OCI-M1 (cell line): ENCODE data around the gene SPTAN1.
A peak's percentile ranks its signal among the peaks of the same experiment; 100 is the strongest.

Experiments used
- DNase-seq: peaks from one replicate; lab custom pipeline; 2025; lab: John Stamatoyannopoulos, UW

SPTAN1 gene

DNA sequence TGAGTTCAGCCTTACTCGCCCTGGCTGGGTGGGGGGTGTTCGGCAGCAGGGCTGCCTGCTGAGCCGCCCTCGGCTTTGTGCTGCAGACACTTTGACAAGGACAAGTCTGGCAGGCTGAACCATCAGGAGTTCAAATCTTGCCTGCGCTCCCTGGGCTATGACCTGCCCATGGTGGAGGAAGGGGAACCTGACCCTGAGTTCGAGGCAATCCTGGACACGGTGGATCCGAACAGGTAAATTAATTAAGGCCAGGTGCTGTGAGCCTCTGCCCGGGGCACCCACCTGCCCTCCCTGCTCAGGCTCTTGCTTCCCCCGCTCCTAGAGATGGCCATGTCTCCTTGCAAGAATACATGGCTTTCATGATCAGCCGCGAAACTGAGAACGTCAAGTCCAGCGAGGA is 80.1 kb downstream of the SPTAN1 start:
- DNase-seq: no peak

- DNase-seq: no peak
These were observed 80.7 kb downstream of the SPTAN1 start for GRCh38 chr9:128633057-128633456.

- DNase-seq: no peak
These were observed 81.2 kb downstream of the SPTAN1 start for GRCh38 chr9:128633601-128634000.

DNA sequence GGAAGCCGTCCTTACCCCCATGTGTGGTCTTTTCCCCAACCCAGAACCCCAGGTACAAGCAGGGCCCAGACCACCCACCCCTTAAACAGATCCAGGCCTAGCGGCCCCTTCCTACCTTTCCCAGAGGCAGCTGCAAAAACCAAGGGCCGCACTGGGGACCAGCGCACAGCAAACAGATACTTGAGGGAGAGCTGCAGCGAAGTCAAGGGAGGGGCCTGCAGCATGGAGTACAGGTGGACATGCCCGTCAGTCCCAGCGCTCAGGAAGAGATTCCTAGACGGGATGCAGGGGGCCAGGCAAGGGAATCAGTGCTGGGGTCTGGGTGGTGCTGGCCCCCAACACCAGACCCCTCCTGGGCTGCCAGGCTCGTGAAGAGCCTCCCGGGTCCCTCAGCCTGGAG is 81.7 kb downstream of the SPTAN1 start:
- no peak for DNase-seq

DNA sequence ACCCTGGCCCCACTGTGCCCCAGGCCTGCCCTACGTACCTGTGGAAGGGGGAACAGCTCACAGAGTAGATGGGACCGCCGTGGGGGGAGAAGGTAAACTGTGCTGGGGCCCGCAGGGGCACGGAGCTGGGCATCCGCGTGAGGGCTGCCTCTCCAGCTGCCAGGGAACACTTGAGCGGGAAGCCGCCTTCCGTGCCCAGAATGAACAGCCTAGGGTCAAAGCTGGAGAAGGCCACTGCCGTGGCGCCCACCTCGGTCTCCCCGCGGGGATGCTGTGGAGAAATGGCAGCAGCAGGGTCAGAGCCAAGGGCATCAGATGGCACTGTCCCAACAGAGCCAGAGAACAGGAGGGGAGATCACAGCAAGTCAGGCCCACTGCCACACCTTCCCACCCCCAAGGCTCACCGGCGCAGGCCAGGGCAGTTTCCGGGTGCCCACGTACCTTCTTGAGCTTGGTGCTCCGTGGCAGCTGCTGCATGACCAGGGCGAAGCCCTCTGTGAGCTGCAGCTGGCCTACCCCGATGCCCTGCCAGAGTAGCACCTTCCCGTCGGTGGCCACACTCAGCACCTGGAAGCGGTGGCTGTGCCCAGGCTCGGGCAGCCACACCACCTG is 82.4 kb downstream of the SPTAN1 start:
- no peak for DNase-seq

- DNase-seq: no peak
These were observed 83.1 kb downstream of the SPTAN1 start for GRCh38 chr9:128635266-128636023.

- DNase-seq: no peak
These were observed 83.6 kb downstream of the SPTAN1 start for GRCh38 chr9:128636024-128636390.

DNA sequence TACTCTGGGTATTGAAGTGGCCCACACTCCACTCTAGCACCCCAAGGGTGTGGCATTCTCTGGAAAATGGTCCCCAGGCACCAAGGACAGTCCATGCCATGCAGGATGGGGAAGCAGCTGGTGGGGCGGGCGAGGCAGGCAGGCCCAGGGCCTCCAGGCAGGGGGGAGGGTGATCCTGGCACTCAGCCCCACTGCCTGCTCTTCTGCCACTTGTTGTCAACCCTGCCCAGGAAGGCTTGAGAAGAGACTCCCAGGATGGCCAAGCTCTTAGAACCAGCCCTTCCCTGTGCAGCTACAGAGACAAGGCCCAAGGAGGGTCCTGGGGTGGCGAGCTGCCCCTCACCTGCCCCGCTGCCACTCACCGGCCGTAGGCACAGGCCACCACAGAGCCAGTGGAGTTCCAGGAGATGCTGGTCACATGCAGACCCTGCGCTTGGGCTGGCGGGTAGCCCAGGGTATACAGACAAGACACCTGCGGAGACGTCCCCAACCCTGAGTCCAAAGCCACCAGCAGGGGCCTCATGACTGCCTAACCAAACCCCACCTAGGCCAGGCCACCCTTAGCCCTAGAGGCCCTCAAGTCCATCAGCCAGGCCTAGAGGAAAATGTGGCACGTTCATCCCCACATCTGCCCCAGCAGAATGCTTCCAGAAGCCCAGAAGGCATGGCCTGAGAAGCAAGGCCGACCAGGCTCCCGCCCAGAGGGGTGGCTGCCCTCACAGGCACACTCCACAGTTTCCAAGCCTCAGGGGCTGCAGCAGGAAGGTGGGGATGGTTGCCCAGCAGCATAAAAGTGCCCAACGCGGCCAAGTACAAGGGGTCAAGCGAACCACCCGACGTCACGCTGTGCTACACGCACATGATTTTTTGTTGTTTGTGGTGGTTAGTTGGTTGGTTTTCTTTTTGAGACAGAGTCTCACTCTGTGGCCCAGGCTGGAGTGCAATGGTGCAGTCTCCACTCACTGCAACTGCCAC is 84.5 kb downstream of the SPTAN1 start:
- DNase-seq: no peak

GRCh38 chr9:128637656-128638055 is 85.3 kb downstream of the SPTAN1 start:
- no peak for DNase-seq

- no peak for DNase-seq
These were observed 86.2 kb downstream of the SPTAN1 start for GRCh38 chr9:128638580-128638979.

DNA sequence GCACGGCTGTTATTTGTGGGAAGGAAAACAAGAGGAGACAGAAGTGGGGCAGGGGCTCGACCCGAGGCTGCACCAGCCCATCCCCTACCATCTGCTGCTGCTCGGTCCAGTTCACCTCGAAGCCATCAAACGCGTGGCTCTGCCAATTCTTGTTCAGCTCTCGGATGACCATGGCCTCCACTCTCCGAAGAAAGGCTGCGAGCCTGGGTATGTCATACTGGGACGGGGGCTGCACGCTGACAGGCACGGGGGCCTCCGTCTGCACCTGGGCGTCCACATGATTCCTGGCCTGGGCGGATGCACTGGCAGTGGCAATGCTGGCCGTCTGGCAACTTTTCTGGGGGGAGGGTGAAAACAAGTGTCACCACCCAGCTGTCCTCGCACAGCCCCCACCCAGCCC is 88.2 kb downstream of the SPTAN1 start:
- no peak for DNase-seq

- no peak for DNase-seq
These were observed 90.4 kb downstream of the SPTAN1 start for GRCh38 chr9:128642675-128643245.

DNA sequence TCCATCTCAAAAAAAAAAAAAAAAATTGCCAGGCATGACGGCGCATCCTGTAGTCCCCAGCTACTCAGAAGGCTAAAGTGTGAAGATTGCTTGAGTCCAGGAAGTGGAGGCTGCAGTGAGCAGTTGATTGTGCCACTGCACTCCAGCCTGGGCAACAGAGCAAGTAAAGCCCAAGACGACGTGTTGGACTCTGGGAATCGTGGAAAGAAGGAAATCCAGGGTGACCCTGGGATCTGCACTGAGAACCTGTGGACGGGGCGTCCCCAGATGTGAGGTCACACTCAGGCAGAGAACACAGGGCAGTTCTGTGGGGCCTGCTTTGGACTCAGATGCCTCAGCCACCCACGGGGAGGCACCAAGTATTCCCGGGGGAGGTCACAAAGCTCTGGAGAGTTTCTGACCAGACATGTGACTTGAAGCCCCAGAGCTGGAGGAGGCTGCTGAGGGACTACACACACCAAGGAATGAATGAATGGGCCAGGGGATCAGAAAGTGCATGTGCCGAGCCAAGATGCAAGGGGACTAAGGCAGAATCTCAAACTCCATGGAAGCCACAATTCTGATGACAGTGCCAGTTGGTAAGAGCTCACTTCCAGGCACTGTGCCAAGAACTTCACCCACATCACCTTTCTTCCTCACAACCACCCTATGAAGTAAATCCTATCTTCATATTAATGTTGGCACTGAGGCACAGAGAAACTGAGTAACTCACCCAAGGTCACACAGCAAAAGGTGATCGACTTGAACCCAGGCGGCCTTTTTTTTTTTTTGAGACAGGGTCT is 91.3 kb downstream of the SPTAN1 start:
- no peak for DNase-seq

GRCh38 chr9:128648206-128648605 is 95.8 kb downstream of the SPTAN1 start:
- DNase-seq: peak; percentile 44

DNA sequence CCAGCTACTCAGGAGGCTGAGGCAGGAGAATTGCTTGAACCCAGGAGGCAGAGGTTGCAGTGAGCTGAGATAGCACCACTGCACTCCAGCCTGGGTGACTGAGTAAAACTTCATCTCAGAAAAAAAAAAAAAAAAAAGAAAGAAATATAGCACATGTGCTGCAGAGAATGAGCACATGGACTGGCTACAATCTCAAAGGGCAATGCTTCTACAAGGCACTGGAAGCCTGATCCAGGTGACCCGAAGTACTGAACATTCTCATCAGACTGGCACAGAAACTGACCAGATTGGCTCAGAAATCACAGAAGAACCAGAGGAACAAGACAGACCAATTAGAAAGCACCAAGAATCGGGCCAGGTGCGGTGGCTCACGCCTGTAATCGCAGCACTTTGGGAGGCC is 99.4 kb downstream of the SPTAN1 start:
- no peak for DNase-seq

- no peak for DNase-seq
These were observed 101.5 kb downstream of the SPTAN1 start for GRCh38 chr9:128653908-128654307.

- no peak for DNase-seq
These were observed 102.1 kb downstream of the SPTAN1 start for GRCh38 chr9:128654481-128654880.

DNA sequence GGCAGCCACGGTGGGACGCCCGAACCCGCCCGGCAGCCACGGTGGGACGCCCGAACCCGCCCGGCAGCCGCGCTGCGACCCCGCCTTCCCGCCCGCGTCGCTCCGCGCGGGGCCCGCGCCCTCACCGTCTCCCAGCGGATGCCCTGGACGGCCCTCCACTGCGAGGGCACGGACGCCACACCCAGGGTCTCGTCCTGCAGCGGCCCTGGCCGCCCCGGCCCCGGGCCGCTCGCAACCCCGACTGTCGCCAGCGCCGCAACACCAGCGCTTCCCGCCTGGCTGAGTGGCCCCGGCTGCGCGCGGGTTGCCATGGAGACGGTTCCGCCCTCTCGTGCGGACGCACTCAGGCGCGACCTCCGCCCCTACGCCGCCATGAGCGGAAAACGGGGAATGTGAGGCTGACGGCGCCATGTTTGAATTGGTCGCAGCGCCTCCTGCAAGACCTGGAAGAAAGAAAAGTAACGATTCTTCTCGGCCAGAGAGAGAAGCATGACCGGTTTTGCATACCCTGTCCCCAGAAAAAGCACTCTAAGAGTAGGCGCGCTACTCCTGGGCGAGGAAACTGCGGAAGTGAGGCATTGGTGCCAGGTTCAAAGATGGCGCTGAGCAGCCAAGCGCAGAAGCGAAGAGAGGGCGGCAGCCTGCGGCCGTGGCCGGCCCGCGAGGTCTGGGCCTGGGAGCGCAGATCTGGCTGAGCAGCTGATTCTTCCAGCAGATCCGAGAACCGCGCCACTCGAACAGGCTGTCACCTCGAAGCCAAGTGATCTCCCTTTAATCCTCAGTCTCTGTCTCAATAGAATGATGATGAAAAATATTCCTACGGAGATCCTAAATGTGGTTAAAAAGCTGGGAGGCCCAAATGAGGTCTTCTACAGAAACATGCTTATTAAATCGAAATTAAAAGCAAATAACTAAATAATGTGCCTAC is 104.3 kb downstream of the SPTAN1 start, which contains the start of gene DYNC2I2:
DYNC2I2 (minus strand) TSS at position 432 of the 928 bp plus-strand sequence; CDS start at position 311, 121 bp downstream.
- peak; percentile 97 for DNase-seq

- DNase-seq: peak; percentile 41
These were observed 104.9 kb downstream of the SPTAN1 start for GRCh38 chr9:128657344-128657704.

GRCh38 chr9:128657796-128658195 is 105.4 kb downstream of the SPTAN1 start:
- no peak for DNase-seq
